ENCODE results near the gene AMOT. TPM values are rescaled to one million over a fixed set of nuclear protein-coding genes. Genes with fewer than 3 reads are reported as not detected.

The AMOT gene
- total and polyA plus RNA-seq, 10 of the 15 experiments (the other 5 are each of a cell fraction or from before 2014, with no cell fraction given), result 0.92 to 14.5 (median 2.9) TPM

GRCh38 chrX:112734290-112734689 is 106.3 kb downstream of the AMOT start:
- Histone ChIP-seq H3K9ac (ENCODE audit: control insufficient read depth, insufficient read depth, low read length) (no peak overlapping the region), H3K27me3 (replicated peaks in 1 of 2; ENCODE audit: control insufficient read depth in 2 of 2, insufficient read depth in 2 of 2, low read length in 1 of 2) (no peaks in the 10 kb centered on the region), H3K4me1 (ENCODE audit: control insufficient read depth, insufficient read depth, low read length) (no peaks in the 10 kb centered on the region; the same call in 1 of the 2 replicates), H2AFZ (ENCODE audit: control insufficient read depth, low read depth, low read length) (peak overlapping the region; percentile 3; the same call in 1 of the 2 replicates), H3K4me2 (ENCODE audit: control insufficient read depth, insufficient read depth) (no peak overlapping the region; the same call in 1 of the 2 replicates), H3K36me3 (ENCODE audit: control insufficient read depth in 2 of 2, insufficient read depth in 2 of 2, low read length in 1 of 2) (no peaks in the 10 kb centered on the region), H3K9me3 (replicated peaks; ENCODE audit: control insufficient read depth, insufficient read depth, low read length) (no peaks in the 10 kb centered on the region), H3K27ac (ENCODE audit: control insufficient read depth, insufficient read depth) (no peak overlapping the region), H4K20me1 (ENCODE audit: control insufficient read depth, insufficient read depth) (no peaks in the 10 kb centered on the region), H3K79me2 (ENCODE audit: control insufficient read depth, insufficient read depth, low read length) (no peaks in the 10 kb centered on the region), H3K4me3 (no peak overlapping the region)
- FAIRE-seq (no peak), ATAC-seq (peak; percentile 34), DNase-seq (ENCODE audit: low read depth, low spot score) (no peak)
- BruUV-seq (replicated peaks), result no TSS peak
- in situ Hi-C loops (cut with MboI) (no loop called here), intact Hi-C loops (cut with micrococcal nuclease; ENCODE audit: unreplicated experiment) (loop anchor here (5.0 to 10.0 kb wide), 6 partner anchors 57 to 869 kb away; partner anchors contain the start of gene LHFPL1)
- ChIA-PET SMC1A (ENCODE audit: uncharacterized antibody, unreplicated experiment) (interaction anchor here (1.0 kb wide), 1 partner anchor 12 kb away, joined by 3 read pairs; no protein-coding TSS in a partner anchor), POLR2A (no interaction called here), RAD21 (ENCODE audit: unreplicated experiment) (interaction anchor here (1.4 kb wide), 1 partner anchor 52 kb away, joined by 4 read pairs; no protein-coding TSS in a partner anchor), CTCF (no interaction called here)
- TF ChIP-seq RBBP5 (conservative IDR thresholded peaks at IDR 0.05) (no peak), SPI1 (IDR thresholded peaks at IDR 0.05; ENCODE audit: borderline replicate concordance, insufficient read depth, low read depth, low read length) (peak; percentile 49; the same call in 1 of the 2 replicates), CBFB (IDR thresholded peaks at IDR 0.05; ENCODE audit: low read depth) (no peak), CREB1 (IDR thresholded peaks at IDR 0.05; ENCODE audit: low read depth) (no peak), ETV6 (conservative IDR thresholded peaks at IDR 0.05 in 1 of 2, IDR thresholded peaks at IDR 0.05 in 1 of 2; ENCODE audit: borderline replicate concordance in 1 of 2, low read depth in 1 of 2) (no peak), TAF1 (IDR thresholded peaks at IDR 0.05; ENCODE audit: borderline replicate concordance, low read depth, low read length) (no peak)
- WGBS (ENCODE audit: insufficient coverage, insufficient replicate concordance, low lambda C conversion rate, missing lambda C conversion rate), result 0% methylated on average over 3 of the region's 3 CpGs

- Histone ChIP-seq H2AFZ (ENCODE audit: control insufficient read depth, low read depth, low read length) (no peak overlapping the region), H3K36me3 (ENCODE audit: control insufficient read depth in 2 of 2, insufficient read depth in 2 of 2, low read length in 1 of 2) (no peaks in the 10 kb centered on the region), H3K4me1 (ENCODE audit: control insufficient read depth, insufficient read depth, low read length) (no peaks in the 10 kb centered on the region; the same call in 1 of the 2 replicates), H3K4me2 (ENCODE audit: control insufficient read depth, insufficient read depth) (no peak overlapping the region), H3K9ac (ENCODE audit: control insufficient read depth, insufficient read depth, low read length) (no peak overlapping the region), H4K20me1 (ENCODE audit: control insufficient read depth, insufficient read depth) (no peaks in the 10 kb centered on the region), H3K9me3 (replicated peaks; ENCODE audit: control insufficient read depth, insufficient read depth, low read length) (no peaks in the 10 kb centered on the region), H3K27ac (ENCODE audit: control insufficient read depth, insufficient read depth) (no peak overlapping the region), H3K79me2 (ENCODE audit: control insufficient read depth, insufficient read depth, low read length) (no peaks in the 10 kb centered on the region), H3K4me3 (no peak overlapping the region), H3K27me3 (replicated peaks in 1 of 2; ENCODE audit: control insufficient read depth in 2 of 2, insufficient read depth in 2 of 2, low read length in 1 of 2) (no peaks in the 10 kb centered on the region)
- ChIA-PET SMC1A (ENCODE audit: uncharacterized antibody, unreplicated experiment) (interaction anchor here (0.6 to 1.6 kb wide), 6 partner anchors 52 to 691 kb away, joined by 3 read pairs; partner anchors contain the start of gene LHFPL1), RAD21 (ENCODE audit: unreplicated experiment) (interaction anchor here (0.7 to 1.9 kb wide), 7 partner anchors 52 to 862 kb away, joined by 3 to 6 read pairs (median 4); partner anchors contain the start of gene LHFPL1), CTCF (interaction anchor here (0.6 to 2.0 kb wide), 14 partner anchors 9 to 909 kb away, joined by 3 to 5 read pairs (median 3); no protein-coding TSS in a partner anchor), POLR2A (no interaction called here)
- FAIRE-seq (no peak), ATAC-seq (peak; percentile 56), DNase-seq (ENCODE audit: low read depth, low spot score) (no peak)
- no TSS peak for BruUV-seq (replicated peaks)
- intact Hi-C loops (cut with micrococcal nuclease; ENCODE audit: unreplicated experiment) (loop anchor here (2.0 to 10.0 kb wide), 7 partner anchors 54 to 867 kb away; partner anchors contain the start of gene LHFPL1), in situ Hi-C loops (cut with MboI) (no loop called here)
- WGBS (ENCODE audit: insufficient coverage, insufficient replicate concordance, low lambda C conversion rate, missing lambda C conversion rate), result 12% methylated on average over 3 of the region's 3 CpGs
- no peak for TF ChIP-seq E4F1 (IDR thresholded peaks at IDR 0.05; ENCODE audit: borderline replicate concordance, partially characterized antibody)
- peak; percentile 47; the same call in 1 of the 2 replicates for TF ChIP-seq SMC3 (IDR thresholded peaks at IDR 0.05; ENCODE audit: borderline replicate concordance, low read length)
- TF ChIP-seq MLLT1 (IDR thresholded peaks at IDR 0.05), result no peak
- TF ChIP-seq RAD21 (IDR thresholded peaks at IDR 0.05; ENCODE audit: insufficient read depth, low read depth, low read length), result peak; percentile 71
These were observed 108.8 kb downstream of the AMOT start for GRCh38 chrX:112731793-112732192.
